ENCODE data around the gene C1orf21. TPM values are rescaled to one million over a fixed set of nuclear protein-coding genes. Genes with fewer than 3 reads are reported as not detected.

Gene C1orf21
- polyA plus RNA-seq, 3 donors: 0.23 to 1.1 (median 0.28) TPM

- Histone ChIP-seq H3K36me3 (replicated peaks in 1 of 2; ENCODE audit: control insufficient read depth in 1 of 2, insufficient read depth in 2 of 2, low read length in 2 of 2) (no peaks in the 10 kb centered on the region), H3K27ac (ENCODE audit: low read depth in 1 of 2, low read length in 2 of 2) (peak overlapping the region in 1 of 2 donors; percentile 55), H3K4me2 (replicated peaks; ENCODE audit: extremely low read depth, low read length, poor library complexity, severe bottlenecking) (no peak overlapping the region), H3K9ac (ENCODE audit: insufficient read depth, low read length, poor library complexity, severe bottlenecking) (no peak overlapping the region), H3K4me3 (replicated peaks in 1 of 3; ENCODE audit: low read depth in 2 of 3, low read length in 3 of 3) (no peak overlapping the region), H2AFZ (ENCODE audit: insufficient read depth, low read depth, low read length, poor library complexity, severe bottlenecking) (no peak overlapping the region), H3K4me1 (ENCODE audit: control insufficient read depth in 1 of 2, insufficient read depth in 2 of 2, low read length in 2 of 2) (peaks cover 17 to 30% of the 10 kb centered on the region in 2 donors), H4K20me1 (ENCODE audit: insufficient read depth, low read length) (no peaks in the 10 kb centered on the region), H3K9me3 (replicated peaks in 1 of 2; ENCODE audit: control insufficient read depth in 1 of 2, insufficient read depth in 1 of 2, low read length in 2 of 2) (no peaks in the 10 kb centered on the region), H3K27me3 (ENCODE audit: control insufficient read depth in 2 of 2, insufficient read depth in 2 of 2, low read length in 2 of 2) (no peaks in the 10 kb centered on the region), H3K79me2 (ENCODE audit: insufficient read depth, low read length) (no peaks in the 10 kb centered on the region)
- peak in 2 of 3 donors; percentile 23 to 28 for DNase-seq
- Mint-ChIP-seq H3K36me3 (no peaks in the 10 kb centered on the region), H3K4me1 (peaks cover 36% of the 10 kb centered on the region), H3K27ac (peak overlapping the region in 2 of 7 donors; percentile 13 to 54), H3K4me3 (no peak overlapping the region), H3K27me3 (ENCODE audit: low read depth in 3 of 3) (no peaks in the 10 kb centered on the region), H3K9me3 (no peaks in the 10 kb centered on the region)
- TF ChIP-seq CTCF (IDR thresholded peaks at IDR 0.05): no peak
- 90% methylated on average over 3 of the region's 6 CpGs for WGBS (ENCODE audit: insufficient coverage)
- intact Hi-C loops (cut with micrococcal nuclease): no loop called here
Observed at GRCh38 chr1:184486761-184487445, 100.1 kb downstream of the C1orf21 start.

- H2AFZ ChIP-seq (ENCODE audit: insufficient read depth, low read depth, low read length, poor library complexity, severe bottlenecking): no peak overlapping the region
- Mint-ChIP-seq H3K27ac (no peak overlapping the region), H3K4me1 (peaks cover 40% of the 10 kb centered on the region), H3K36me3 (no peaks in the 10 kb centered on the region), H3K9me3 (no peaks in the 10 kb centered on the region), H3K27me3 (ENCODE audit: low read depth in 3 of 3) (no peaks in the 10 kb centered on the region), H3K4me3 (no peak overlapping the region)
- WGBS (ENCODE audit: insufficient coverage): 83% methylated on average over 2 of the region's 5 CpGs
- H4K20me1 ChIP-seq (ENCODE audit: insufficient read depth, low read length): no peaks in the 10 kb centered on the region
- no peaks in the 10 kb centered on the region for H3K79me2 ChIP-seq (ENCODE audit: insufficient read depth, low read length)
- DNase-seq: no peak
- H3K36me3 ChIP-seq (replicated peaks in 1 of 2; ENCODE audit: control insufficient read depth in 1 of 2, insufficient read depth in 2 of 2, low read length in 2 of 2): no peaks in the 10 kb centered on the region
- no peak overlapping the region for H3K4me3 ChIP-seq (replicated peaks in 1 of 3; ENCODE audit: low read depth in 2 of 3, low read length in 3 of 3)
- H3K9me3 ChIP-seq (replicated peaks in 1 of 2; ENCODE audit: control insufficient read depth in 1 of 2, insufficient read depth in 1 of 2, low read length in 2 of 2): no peaks in the 10 kb centered on the region
- intact Hi-C loops (cut with micrococcal nuclease): no loop called here
- no peak overlapping the region for H3K27ac ChIP-seq (ENCODE audit: low read depth in 1 of 2, low read length in 2 of 2)
- H3K4me2 ChIP-seq (replicated peaks; ENCODE audit: extremely low read depth, low read length, poor library complexity, severe bottlenecking): no peak overlapping the region
- no peaks in the 10 kb centered on the region for H3K27me3 ChIP-seq (ENCODE audit: control insufficient read depth in 2 of 2, insufficient read depth in 2 of 2, low read length in 2 of 2)
- H3K9ac ChIP-seq (ENCODE audit: insufficient read depth, low read length, poor library complexity, severe bottlenecking): no peak overlapping the region
- H3K4me1 ChIP-seq (ENCODE audit: control insufficient read depth in 1 of 2, insufficient read depth in 2 of 2, low read length in 2 of 2): peaks cover 23 to 36% of the 10 kb centered on the region in 2 donors
- TF ChIP-seq CTCF (IDR thresholded peaks at IDR 0.05): no peak
Observed at GRCh38 chr1:184487531-184488193, 100.8 kb downstream of the C1orf21 start.
